Endothelial cell (in vitro differentiated cells): ENCODE data around the gene MARCO. TPM values are rescaled to one million over a fixed set of nuclear protein-coding genes. Genes with fewer than 3 reads are reported as not detected.
"Not testable (repeated sequence)": the region's sequence is repeated elsewhere in the genome, so short reads cannot be mapped to it uniquely, and the experiment has no call there.

Experiments used
- DNase-seq: peaks from one replicate; pipeline ENCODE4 v3.0.0; 2021; ENCODE audit warnings: low spot score
- H3K27ac Mint-ChIP-seq: one replicate; pipeline ENCODE4 v1.8.0; 2021; ENCODE audit warnings: mixed read lengths, inconsistent platforms; ENCODE audit not compliant: unreplicated experiment
- H3K27me3 Mint-ChIP-seq: one replicate; pipeline ENCODE4 v1.8.0; 2021; ENCODE audit warnings: mild to moderate bottlenecking, moderate library complexity, mixed read lengths, inconsistent platforms; ENCODE audit not compliant: unreplicated experiment
- H3K36me3 Mint-ChIP-seq: one replicate; pipeline ENCODE4 v1.8.0; 2021; ENCODE audit warnings: mild to moderate bottlenecking, low read depth, mixed read lengths, inconsistent platforms; ENCODE audit not compliant: unreplicated experiment
- H3K4me1 Mint-ChIP-seq: one replicate; pipeline ENCODE4 v1.8.0; 2021; ENCODE audit warnings: mild to moderate bottlenecking, mixed read lengths, inconsistent platforms; ENCODE audit not compliant: unreplicated experiment
- H3K4me3 Mint-ChIP-seq: one replicate; pipeline ENCODE4 v1.8.0; 2021; ENCODE audit warnings: mild to moderate bottlenecking, mixed read lengths, inconsistent platforms; ENCODE audit not compliant: unreplicated experiment
- H3K9me3 Mint-ChIP-seq: one replicate; pipeline ENCODE4 v1.8.0; 2021; ENCODE audit warnings: mixed read lengths, inconsistent platforms; ENCODE audit not compliant: unreplicated experiment
- total RNA-seq: library from RNA; stranded (reverse); fragmentation: NEBNext Ultra II Directional; extraction: Animal tissue kit (Norgen Biotek cat#: 25700); gene quantifications from one replicate; pipeline ENCODE4 v1.2.1, GENCODE V29; 2021; ENCODE audit not compliant: unreplicated experiment
- TF ChIP-seq, protein P1 (sequence below): fragments of 200-600 bp; sonication (generic); IDR thresholded peaks from one replicate; pipeline ENCODE4 v1.5.0; 2021; ENCODE audit warnings: antibody characterized with exemption; ENCODE audit not compliant: unreplicated experiment

Gene MARCO
- total RNA-seq, 1 donor from 2014 or later, result not detected

DNA sequence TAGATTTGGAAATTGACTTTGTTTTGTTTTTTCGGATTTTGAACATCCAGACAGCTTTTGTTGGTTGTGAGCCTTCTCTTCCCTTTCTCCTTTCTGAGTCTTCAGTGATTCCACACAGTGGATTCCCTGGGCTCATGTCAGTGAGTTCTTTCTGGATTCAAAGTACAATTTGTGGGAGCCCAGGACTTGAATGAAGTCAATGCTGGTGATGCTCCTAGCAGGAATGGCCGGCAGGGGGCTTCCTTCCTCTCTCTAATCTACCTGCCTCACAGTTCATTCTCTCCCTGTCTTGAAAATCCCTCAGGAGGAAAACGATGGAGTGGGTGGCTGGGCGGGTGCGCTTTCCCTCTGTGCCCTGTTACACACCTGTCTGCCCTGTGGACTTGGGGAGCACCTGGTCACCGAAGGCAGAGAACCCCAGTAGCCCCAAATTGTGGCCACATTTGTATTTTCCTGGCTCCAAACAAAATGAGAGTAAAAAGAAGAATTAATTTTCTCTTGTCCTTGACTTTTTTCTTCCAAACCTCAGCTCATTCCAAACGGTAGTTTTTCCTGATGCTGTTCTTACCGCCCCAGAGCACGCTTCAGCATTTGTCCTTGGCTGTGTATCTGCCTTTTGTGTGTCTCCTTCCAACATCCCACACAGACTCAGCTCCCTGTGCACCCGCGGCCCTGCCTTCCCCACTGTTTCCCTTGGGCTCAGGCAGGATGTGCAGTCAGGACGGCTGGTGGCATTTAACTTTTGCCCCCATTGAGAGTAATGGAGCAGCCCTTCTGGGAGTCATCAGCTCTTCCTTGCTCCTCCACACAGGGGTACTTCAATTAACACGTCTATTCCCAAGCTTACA lies 86.6 kb downstream of the MARCO start:
- no peaks in the 10 kb centered on the region for H3K4me1 Mint-ChIP-seq
- peaks cover 2% of the 10 kb centered on the region for H3K27me3 Mint-ChIP-seq
- no peak overlapping the region for H3K27ac Mint-ChIP-seq
- DNase-seq, result peak; percentile 54
- no peaks in the 10 kb centered on the region for H3K9me3 Mint-ChIP-seq
- H3K36me3 Mint-ChIP-seq, result no peaks in the 10 kb centered on the region
- no peak overlapping the region for H3K4me3 Mint-ChIP-seq
- TF ChIP-seq, protein P1, sequence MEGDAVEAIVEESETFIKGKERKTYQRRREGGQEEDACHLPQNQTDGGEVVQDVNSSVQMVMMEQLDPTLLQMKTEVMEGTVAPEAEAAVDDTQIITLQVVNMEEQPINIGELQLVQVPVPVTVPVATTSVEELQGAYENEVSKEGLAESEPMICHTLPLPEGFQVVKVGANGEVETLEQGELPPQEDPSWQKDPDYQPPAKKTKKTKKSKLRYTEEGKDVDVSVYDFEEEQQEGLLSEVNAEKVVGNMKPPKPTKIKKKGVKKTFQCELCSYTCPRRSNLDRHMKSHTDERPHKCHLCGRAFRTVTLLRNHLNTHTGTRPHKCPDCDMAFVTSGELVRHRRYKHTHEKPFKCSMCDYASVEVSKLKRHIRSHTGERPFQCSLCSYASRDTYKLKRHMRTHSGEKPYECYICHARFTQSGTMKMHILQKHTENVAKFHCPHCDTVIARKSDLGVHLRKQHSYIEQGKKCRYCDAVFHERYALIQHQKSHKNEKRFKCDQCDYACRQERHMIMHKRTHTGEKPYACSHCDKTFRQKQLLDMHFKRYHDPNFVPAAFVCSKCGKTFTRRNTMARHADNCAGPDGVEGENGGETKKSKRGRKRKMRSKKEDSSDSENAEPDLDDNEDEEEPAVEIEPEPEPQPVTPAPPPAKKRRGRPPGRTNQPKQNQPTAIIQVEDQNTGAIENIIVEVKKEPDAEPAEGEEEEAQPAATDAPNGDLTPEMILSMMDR, result peak; percentile 61

DNA sequence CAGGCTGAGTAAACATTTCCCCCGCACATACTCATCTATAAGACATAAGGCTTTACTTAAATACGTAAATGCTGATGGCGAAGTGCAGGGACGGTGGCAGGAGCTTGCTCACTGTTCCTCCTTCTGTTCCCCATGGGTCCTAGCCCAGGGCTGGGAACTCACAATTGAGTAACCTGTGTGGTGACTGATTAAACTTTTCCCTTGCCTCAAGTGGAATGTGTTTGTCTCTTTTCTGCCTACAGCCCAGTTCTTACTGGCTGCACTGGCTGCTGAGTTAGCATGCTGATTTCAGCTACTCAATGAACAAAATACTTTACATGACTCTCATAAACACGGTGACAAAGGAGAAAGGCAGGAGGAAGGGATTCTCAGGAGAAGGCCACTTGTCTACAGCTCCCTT lies 87.3 kb downstream of the MARCO start:
- Mint-ChIP-seq H3K9me3 (no peaks in the 10 kb centered on the region), H3K36me3 (no peaks in the 10 kb centered on the region), H3K27me3 (peaks cover 2% of the 10 kb centered on the region), H3K27ac (no peak overlapping the region), H3K4me3 (no peak overlapping the region), H3K4me1 (no peaks in the 10 kb centered on the region)
- TF ChIP-seq, protein P1, result no peak
- DNase-seq, result no peak

DNA sequence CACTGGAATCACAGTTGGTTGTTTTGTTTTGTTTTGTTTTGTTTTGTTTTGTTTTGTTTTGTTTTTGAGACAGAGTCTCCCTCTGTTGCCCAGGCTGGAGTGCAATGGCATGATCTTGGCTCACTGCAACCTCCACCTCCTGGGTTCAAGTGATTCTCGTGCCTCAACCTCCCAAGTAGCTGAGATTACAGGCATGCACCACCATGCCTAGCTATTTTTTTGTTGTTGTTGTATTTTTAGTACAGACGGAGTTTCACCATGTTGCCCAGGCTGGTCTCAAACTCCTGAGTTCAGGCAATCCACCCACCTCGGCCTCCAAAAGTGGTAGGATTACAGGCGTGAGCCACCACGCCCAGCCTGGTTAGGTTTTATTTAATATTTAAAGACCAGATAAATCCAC lies 95.9 kb downstream of the MARCO start:
- not testable (repeated sequence) for H3K4me1 Mint-ChIP-seq, H3K36me3 Mint-ChIP-seq, H3K4me3 Mint-ChIP-seq, DNase-seq, H3K27me3 Mint-ChIP-seq, H3K27ac Mint-ChIP-seq, H3K9me3 Mint-ChIP-seq

DNA sequence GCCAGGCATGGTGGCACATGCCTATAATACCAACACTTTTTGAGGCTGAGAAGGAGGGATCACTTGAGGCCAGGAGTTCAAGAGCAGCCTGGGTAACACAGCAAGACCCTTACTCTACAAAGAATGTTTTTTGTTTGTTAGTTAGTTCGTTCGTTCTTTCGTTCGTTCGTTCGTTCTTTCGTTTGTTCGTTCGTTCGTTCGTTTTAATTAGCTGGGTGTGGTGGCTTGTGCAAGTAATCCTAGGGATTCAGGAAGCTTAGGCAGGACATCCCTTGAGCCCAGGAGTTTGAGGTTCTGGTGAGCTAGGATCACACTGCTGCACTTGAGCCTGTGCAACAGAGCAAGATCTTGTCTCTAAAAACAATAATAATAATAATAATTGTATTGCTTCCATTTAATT lies 98.7 kb downstream of the MARCO start:
- DNase-seq, result no peak
- Mint-ChIP-seq H3K36me3 (no peaks in the 10 kb centered on the region), H3K4me3 (no peak overlapping the region), H3K4me1 (no peaks in the 10 kb centered on the region), H3K27me3 (no peaks in the 10 kb centered on the region), H3K9me3 (no peaks in the 10 kb centered on the region), H3K27ac (no peak overlapping the region)
- TF ChIP-seq, protein P1, result no peak

Other genes with a start within 250 kb of the MARCO start
- 0.87 TPM for gene EN1, start 94.5 kb upstream of the MARCO start, total RNA-seq
- gene C1QL2, start 216.6 kb downstream of the MARCO start, total RNA-seq, result not detected